SK-N-MC (cell line): Measurements from ENCODE around the gene CCL4.
"Not testable (repeated sequence)": the region's sequence is repeated elsewhere in the genome, so short reads cannot be mapped to it uniquely, and the experiment has no call there.

Experiments
- DNase-seq: peaks from one replicate; pipeline ENCODE4 v3.0.0-alpha.2; 2011; ENCODE audit warnings: low read depth, low spot score
- H3K27ac ChIP-seq: fragments of 200-600 bp; sonication (generic); 2 replicates; pipeline ENCODE4 v1.5.1; 2016; ENCODE audit warnings: mixed run types
- H3K36me3 ChIP-seq: fragments of 200-600 bp; sonication (generic); 2 replicates; pipeline ENCODE4 v1.6.1; 2017; ENCODE audit warnings: antibody characterized with exemption, low read length, mixed read lengths; ENCODE audit not compliant: insufficient read depth
- H3K4me3 ChIP-seq: fragments of 200-600 bp; sonication (generic); 2 replicates; pipeline ENCODE4 v1.5.1; 2016
- H3K9ac ChIP-seq: fragments of 200-600 bp; sonication (generic); 2 replicates; pipeline ENCODE4 v1.8.0; 2017; ENCODE audit warnings: mixed run types, mixed read lengths; ENCODE audit not compliant: insufficient read length
- H3K9me3 ChIP-seq: fragments of 200-600 bp; sonication (generic); 2 replicates; pipeline ENCODE4 v1.6.1; 2017; ENCODE audit warnings: low read depth, mild to moderate bottlenecking, antibody characterized with exemption, low read length, moderate library complexity, mixed read lengths
- EZH2 ChIP-seq: fragments of 200-600 bp; sonication (generic); IDR thresholded peaks from one replicate; pipeline ENCODE4 v1.6.1; 2017; ENCODE audit warnings: antibody characterized with exemption
- FOXP2 ChIP-seq: optimal IDR thresholded peaks from 2 replicates; pipeline ENCODE3; 2011; ENCODE audit warnings: mild to moderate bottlenecking, moderate library complexity; ENCODE audit not compliant: insufficient read depth; ENCODE audit errors: extremely low read length, control extremely low read depth
- POLR2AphosphoS5 ChIP-seq: IDR thresholded peaks from 2 replicates; pipeline ENCODE4 v1.6.1; 2012; ENCODE audit warnings: mild to moderate bottlenecking, low read depth, low read length, borderline replicate concordance

The CCL4 gene

GRCh38 chr17:36085765-36086164 is 17.9 kb upstream of the CCL4 start:
- H3K27ac ChIP-seq = no peak overlapping the region

GRCh38 chr17:36086791-36087190 is 16.8 kb upstream of the CCL4 start:
- Histone ChIP-seq H3K36me3 (no peaks in the 10 kb centered on the region), H3K9ac (no peak overlapping the region), H3K4me3 (no peak overlapping the region), H3K9me3 (no peaks in the 10 kb centered on the region), H3K27ac (no peak overlapping the region)
- no peak for TF ChIP-seq POLR2AphosphoS5
- no peak for TF ChIP-seq EZH2
- no peak for TF ChIP-seq FOXP2
- DNase-seq = no peak

More at GRCh38 chr17:36085765-36086164, 17.9 kb upstream of the CCL4 start:
- Histone ChIP-seq H3K36me3 (no peaks in the 10 kb centered on the region), H3K4me3 (no peak overlapping the region), H3K9me3 (no peaks in the 10 kb centered on the region), H3K9ac (no peak overlapping the region)
- no peak for TF ChIP-seq POLR2AphosphoS5
- no peak for TF ChIP-seq FOXP2
- TF ChIP-seq EZH2 = no peak
- DNase-seq = no peak

GRCh38 chr17:36087471-36087870 is 16.2 kb upstream of the CCL4 start:
- H3K4me3 ChIP-seq, H3K27ac ChIP-seq, H3K36me3 ChIP-seq, H3K9ac ChIP-seq, DNase-seq, H3K9me3 ChIP-seq: not testable (repeated sequence)

- not testable (repeated sequence) for H3K36me3 ChIP-seq, H3K27ac ChIP-seq, H3K4me3 ChIP-seq, H3K9me3 ChIP-seq, H3K9ac ChIP-seq, DNase-seq
These were observed 15.6 kb upstream of the CCL4 start for GRCh38 chr17:36087897-36088572.

GRCh38 chr17:36088670-36089338 is 14.8 kb upstream of the CCL4 start:
- Histone ChIP-seq H3K4me3 (no peak overlapping the region), H3K9ac (no peak overlapping the region), H3K27ac (no peak overlapping the region)

GRCh38 chr17:36089339-36089865 is 14.2 kb upstream of the CCL4 start:
- H3K4me3 ChIP-seq = no peak overlapping the region
- no peaks in the 10 kb centered on the region for H3K36me3 ChIP-seq
- no peaks in the 10 kb centered on the region for H3K9me3 ChIP-seq
- DNase-seq = no peak
- no peak overlapping the region for H3K9ac ChIP-seq
- H3K27ac ChIP-seq = no peak overlapping the region
- TF ChIP-seq FOXP2 (no peak), EZH2 (no peak), POLR2AphosphoS5 (no peak)

More at GRCh38 chr17:36088670-36089338, 14.8 kb upstream of the CCL4 start:
- no peaks in the 10 kb centered on the region for H3K9me3 ChIP-seq
- no peak for DNase-seq
- H3K36me3 ChIP-seq = no peaks in the 10 kb centered on the region
- TF ChIP-seq EZH2 (no peak), POLR2AphosphoS5 (no peak), FOXP2 (no peak)

GRCh38 chr17:36089888-36090836 is 13.5 kb upstream of the CCL4 start, which contains the start of gene CCL3:
CCL3 (minus strand) TSS chr17:36090143; CDS start chr17:36090058, 85 bp downstream.
- Histone ChIP-seq H3K4me3 (no peak within 1 kb of the TSS), H3K9ac (no peak within 1 kb of the TSS), H3K36me3 (no peaks in the 10 kb centered on the region), H3K27ac (no peak within 1 kb of the TSS), H3K9me3 (no peaks in the 10 kb centered on the region)
- TF ChIP-seq EZH2 (no peak), FOXP2 (no peak), POLR2AphosphoS5 (no peak)
- DNase-seq = no peak

- Histone ChIP-seq H3K36me3 (no peaks in the 10 kb centered on the region), H3K27ac (no peak overlapping the region), H3K9ac (no peak overlapping the region), H3K4me3 (no peak overlapping the region), H3K9me3 (no peaks in the 10 kb centered on the region)
- TF ChIP-seq FOXP2 (no peak), POLR2AphosphoS5 (no peak), EZH2 (no peak)
- DNase-seq = no peak
These were observed 11.4 kb upstream of the CCL4 start for GRCh38 chr17:36092230-36092629.

- DNase-seq, H3K36me3 ChIP-seq, H3K27ac ChIP-seq, H3K9me3 ChIP-seq, H3K4me3 ChIP-seq, H3K9ac ChIP-seq: not testable (repeated sequence)
These were observed 10.9 kb upstream of the CCL4 start for GRCh38 chr17:36092715-36093114.
